ENCODE results near the gene FOXP1.
A peak's percentile ranks its signal among the peaks of the same experiment; 100 is the strongest.

Gene FOXP1

GRCh38 chr3:71109977-71110285 is 473.6 kb downstream of the FOXP1 start:
- TF ChIP-seq POLR2A (IDR thresholded peaks at IDR 0.05; ENCODE audit: low read depth, low read length), result no peak
- DNase-seq (ENCODE audit: insufficient read length, low spot score) (no peak), FAIRE-seq (no peak)

- TF ChIP-seq POLR2A (IDR thresholded peaks at IDR 0.05; ENCODE audit: low read depth, low read length), result no peak
- no peak for FAIRE-seq
- DNase-seq (ENCODE audit: insufficient read length, low spot score), result no peak
Measured at GRCh38 chr3:71109241-71109976, 474.1 kb downstream of the FOXP1 start.

- TF ChIP-seq POLR2A (IDR thresholded peaks at IDR 0.05; ENCODE audit: low read depth, low read length), result no peak
- FAIRE-seq (no peak), DNase-seq (ENCODE audit: insufficient read length, low spot score) (no peak)
Measured at GRCh38 chr3:71107926-71108325, 475.6 kb downstream of the FOXP1 start.

- no peak for FAIRE-seq
- DNase-seq (ENCODE audit: insufficient read length, low spot score), result no peak
- no peak for TF ChIP-seq POLR2A (IDR thresholded peaks at IDR 0.05; ENCODE audit: low read depth, low read length)
Measured at GRCh38 chr3:71104976-71105375, 478.6 kb downstream of the FOXP1 start.

GRCh38 chr3:71104556-71104955 is 479.0 kb downstream of the FOXP1 start:
- no peak for DNase-seq (ENCODE audit: insufficient read length, low spot score)
- no peak for TF ChIP-seq POLR2A (IDR thresholded peaks at IDR 0.05; ENCODE audit: low read depth, low read length)
- FAIRE-seq, result no peak

- no peak for TF ChIP-seq POLR2A (IDR thresholded peaks at IDR 0.05; ENCODE audit: low read depth, low read length)
- no peak for FAIRE-seq
- DNase-seq (ENCODE audit: insufficient read length, low spot score), result no peak
Measured at GRCh38 chr3:71104121-71104541, 479.4 kb downstream of the FOXP1 start.

GRCh38 chr3:71103430-71103921 is 480.1 kb downstream of the FOXP1 start:
- FAIRE-seq (no peak), DNase-seq (ENCODE audit: insufficient read length, low spot score) (no peak)
- TF ChIP-seq POLR2A (IDR thresholded peaks at IDR 0.05; ENCODE audit: low read depth, low read length), result no peak

- FAIRE-seq (no peak), DNase-seq (ENCODE audit: insufficient read length, low spot score) (no peak)
- TF ChIP-seq POLR2A (IDR thresholded peaks at IDR 0.05; ENCODE audit: low read depth, low read length), result no peak
Measured at GRCh38 chr3:71102111-71102983, 481.2 kb downstream of the FOXP1 start.

- FAIRE-seq (no peak), DNase-seq (ENCODE audit: insufficient read length, low spot score) (no peak)
- no peak for TF ChIP-seq POLR2A (IDR thresholded peaks at IDR 0.05; ENCODE audit: low read depth, low read length)
Measured at GRCh38 chr3:71101626-71102025, 481.9 kb downstream of the FOXP1 start.

- TF ChIP-seq POLR2A (IDR thresholded peaks at IDR 0.05; ENCODE audit: low read depth, low read length), result no peak
- DNase-seq (ENCODE audit: insufficient read length, low spot score) (no peak), FAIRE-seq (peak; percentile 6)
Measured at GRCh38 chr3:71101014-71101413, 482.5 kb downstream of the FOXP1 start.

GRCh38 chr3:71099997-71100719 is 483.4 kb downstream of the FOXP1 start:
- TF ChIP-seq POLR2A (IDR thresholded peaks at IDR 0.05; ENCODE audit: low read depth, low read length), result no peak
- no peak for DNase-seq (ENCODE audit: insufficient read length, low spot score)
- no peak for FAIRE-seq

- FAIRE-seq (no peak), DNase-seq (ENCODE audit: insufficient read length, low spot score) (no peak)
- TF ChIP-seq POLR2A (IDR thresholded peaks at IDR 0.05; ENCODE audit: low read depth, low read length), result no peak
Measured at GRCh38 chr3:71097557-71097956, 486.0 kb downstream of the FOXP1 start.

- no peak for FAIRE-seq
- DNase-seq (ENCODE audit: insufficient read length, low spot score), result no peak
- no peak for TF ChIP-seq POLR2A (IDR thresholded peaks at IDR 0.05; ENCODE audit: low read depth, low read length)
Measured at GRCh38 chr3:71095511-71096291, 487.8 kb downstream of the FOXP1 start.
